ENCODE data around the gene MUC5B. TPM values are rescaled to one million over a fixed set of nuclear protein-coding genes. Genes with fewer than 3 reads are reported as not detected.
A peak's percentile ranks its signal among the peaks of the same experiment; 100 is the strongest.

Gene MUC5B
- total RNA-seq, 1 experiment from 2014 or later: 24.3 TPM

GRCh38 chr11:1199751-1200610 lies 22.9 kb upstream of the MUC5B start:
- Histone ChIP-seq H3K9me3 (ENCODE audit: low read length) (no peaks in the 10 kb centered on the region), H3K4me1 (ENCODE audit: insufficient read depth, low read length) (peaks cover 30% of the 10 kb centered on the region), H3K9me2 (replicated peaks; ENCODE audit: low read length) (no peaks in the 10 kb centered on the region), H3K4me3 (ENCODE audit: low read length) (peak overlapping the region; percentile 68), H3F3A (ENCODE audit: low read length, unreplicated experiment) (no peaks in the 10 kb centered on the region), H3K79me2 (ENCODE audit: low read length) (no peaks in the 10 kb centered on the region), H3K4me2 (ENCODE audit: low read length) (peak overlapping the region; percentile 92), H3K9ac (ENCODE audit: low read length) (peak overlapping the region; percentile 42), H3K36me3 (ENCODE audit: low read depth, low read length) (no peaks in the 10 kb centered on the region), H4K20me1 (ENCODE audit: low read length) (no peaks in the 10 kb centered on the region), H2AFZ (ENCODE audit: low read length) (peak overlapping the region; percentile 60), H3K27me3 (ENCODE audit: low read length) (no peaks in the 10 kb centered on the region), H3K27ac (ENCODE audit: low read length) (no peak overlapping the region)
- ChIA-PET POLR2A (ENCODE audit: unreplicated experiment) (no interaction called here), CTCF (interaction anchor here (1.0 kb wide), 1 partner anchor 48 kb away, joined by 3 read pairs; no protein-coding TSS in a partner anchor)
- BruUV-seq (replicated peaks): TSS peak; percentile 73
- ATAC-seq (peak; percentile 34), DNase-seq (peak; percentile 44)
- TF ChIP-seq EZH2phosphoT487 (IDR thresholded peaks at IDR 0.05; ENCODE audit: borderline replicate concordance, low read length) (no peak), CTCF (conservative IDR thresholded peaks at IDR 0.05; ENCODE audit: low read depth, low read length) (no peak)
- intact Hi-C loops (cut with micrococcal nuclease): loop anchor here (5.0 kb wide), 3 partner anchors 48 to 83 kb away; no protein-coding TSS in a partner anchor

GRCh38 chr11:1200611-1201191 lies 22.2 kb upstream of the MUC5B start:
- BruUV-seq (replicated peaks): no TSS peak
- POLR2A ChIA-PET (ENCODE audit: unreplicated experiment): no interaction called here
- intact Hi-C loops (cut with micrococcal nuclease): loop anchor here (5.0 kb wide), 3 partner anchors 48 to 83 kb away; no protein-coding TSS in a partner anchor
- Histone ChIP-seq H3K9ac (ENCODE audit: low read length) (peak overlapping the region; percentile 42), H4K20me1 (ENCODE audit: low read length) (no peaks in the 10 kb centered on the region), H3K4me1 (ENCODE audit: insufficient read depth, low read length) (peaks cover 30% of the 10 kb centered on the region), H3K27ac (ENCODE audit: low read length) (no peak overlapping the region), H3K36me3 (ENCODE audit: low read depth, low read length) (no peaks in the 10 kb centered on the region), H3F3A (ENCODE audit: low read length, unreplicated experiment) (no peaks in the 10 kb centered on the region), H3K4me3 (ENCODE audit: low read length) (peak overlapping the region; percentile 68), H3K79me2 (ENCODE audit: low read length) (no peaks in the 10 kb centered on the region), H2AFZ (ENCODE audit: low read length) (peak overlapping the region; percentile 60; the same call in 1 of the 2 replicates), H3K4me2 (ENCODE audit: low read length) (peak overlapping the region; percentile 92), H3K9me3 (ENCODE audit: low read length) (no peaks in the 10 kb centered on the region), H3K27me3 (ENCODE audit: low read length) (no peaks in the 10 kb centered on the region), H3K9me2 (replicated peaks; ENCODE audit: low read length) (no peaks in the 10 kb centered on the region)
- TF ChIP-seq CTCF (conservative IDR thresholded peaks at IDR 0.05; ENCODE audit: low read depth, low read length): no peak
- TF ChIP-seq EZH2 (IDR thresholded peaks at IDR 0.05; ENCODE audit: low read length, unreplicated experiment): no peak
- no peak for TF ChIP-seq EZH2phosphoT487 (IDR thresholded peaks at IDR 0.05; ENCODE audit: borderline replicate concordance, low read length)
- ATAC-seq: peak; percentile 3; the same call in 1 of the 2 replicates
- CTCF ChIA-PET: interaction anchor here (1.0 kb wide), 1 partner anchor 49 kb away, joined by 3 read pairs; no protein-coding TSS in a partner anchor
- DNase-seq: peak; percentile 12

All from PC-3 (cell line).